22Rv1 (cell line): Measurements from ENCODE around the gene HS6ST2.

Experiments used
- ZFX ChIP-seq: fragments of 450-650 bp; IDR thresholded peaks from 2 replicates; pipeline ENCODE4 v1.6.1; 2017; ENCODE audit warnings: antibody characterized with exemption, borderline replicate concordance
- TF ChIP-seq, protein P1 (sequence below): fragments of 450-650 bp; IDR thresholded peaks from 2 replicates; pipeline ENCODE4 v1.5.1; 2017; ENCODE audit warnings: mild to moderate bottlenecking

- TF ChIP-seq, protein P1, sequence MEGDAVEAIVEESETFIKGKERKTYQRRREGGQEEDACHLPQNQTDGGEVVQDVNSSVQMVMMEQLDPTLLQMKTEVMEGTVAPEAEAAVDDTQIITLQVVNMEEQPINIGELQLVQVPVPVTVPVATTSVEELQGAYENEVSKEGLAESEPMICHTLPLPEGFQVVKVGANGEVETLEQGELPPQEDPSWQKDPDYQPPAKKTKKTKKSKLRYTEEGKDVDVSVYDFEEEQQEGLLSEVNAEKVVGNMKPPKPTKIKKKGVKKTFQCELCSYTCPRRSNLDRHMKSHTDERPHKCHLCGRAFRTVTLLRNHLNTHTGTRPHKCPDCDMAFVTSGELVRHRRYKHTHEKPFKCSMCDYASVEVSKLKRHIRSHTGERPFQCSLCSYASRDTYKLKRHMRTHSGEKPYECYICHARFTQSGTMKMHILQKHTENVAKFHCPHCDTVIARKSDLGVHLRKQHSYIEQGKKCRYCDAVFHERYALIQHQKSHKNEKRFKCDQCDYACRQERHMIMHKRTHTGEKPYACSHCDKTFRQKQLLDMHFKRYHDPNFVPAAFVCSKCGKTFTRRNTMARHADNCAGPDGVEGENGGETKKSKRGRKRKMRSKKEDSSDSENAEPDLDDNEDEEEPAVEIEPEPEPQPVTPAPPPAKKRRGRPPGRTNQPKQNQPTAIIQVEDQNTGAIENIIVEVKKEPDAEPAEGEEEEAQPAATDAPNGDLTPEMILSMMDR: no peak
- TF ChIP-seq ZFX: no peak
Measured at GRCh38 chrX:132918523-132918922, 39.9 kb downstream of the HS6ST2 start.
